Lower leg skin (tissue), 3 donors: ENCODE results near the gene ANO10.

Experiments used
- POLR2A ChIP-seq, 2 donors: fragments of 450-650 bp; IDR thresholded peaks; one replicate each; pipeline ENCODE4 v1.6.1; 2016 to 2017; ENCODE audit warnings: antibody characterized with exemption in 2 of 2, mild to moderate bottlenecking in 1 of 2, moderate library complexity in 1 of 2
- TF ChIP-seq, protein P1 (sequence below), 3 donors: fragments of 450-650 bp; IDR thresholded peaks; one replicate each; pipeline ENCODE4 v1.5.1; 2016; ENCODE audit warnings: antibody characterized with exemption in 3 of 3, mild to moderate bottlenecking in 3 of 3, moderate library complexity in 2 of 3

DNA sequence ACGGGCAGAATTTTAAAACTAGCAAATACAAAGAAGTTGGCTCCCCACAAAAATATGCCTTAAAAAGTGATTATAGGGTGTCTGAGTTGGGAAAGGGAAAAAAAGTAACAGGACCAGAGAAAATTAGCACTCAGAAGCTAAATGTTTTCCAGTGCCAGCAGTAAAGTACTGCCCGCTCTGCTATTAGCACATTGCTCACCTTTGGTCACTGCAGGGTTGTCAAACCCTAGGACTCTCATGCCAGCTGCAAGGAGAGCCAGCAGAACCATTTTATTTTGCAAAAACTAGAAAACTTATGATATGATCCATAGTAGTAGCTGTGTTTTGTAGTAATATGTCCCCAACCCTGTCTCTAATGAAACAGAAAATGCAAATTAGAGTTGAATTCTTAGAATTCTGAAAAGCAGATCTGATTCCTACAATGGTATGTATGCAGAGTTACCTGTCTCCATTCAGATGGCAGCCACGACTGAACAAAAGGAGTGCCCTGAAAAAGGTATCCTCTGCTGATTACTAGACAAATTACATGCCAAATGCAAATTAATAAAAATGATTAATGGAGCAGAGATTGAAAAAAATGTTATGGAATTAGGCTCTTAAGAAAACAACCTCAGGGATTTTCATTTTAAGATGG is 185.2 kb downstream of the ANO10 start:
- TF ChIP-seq, protein P1, sequence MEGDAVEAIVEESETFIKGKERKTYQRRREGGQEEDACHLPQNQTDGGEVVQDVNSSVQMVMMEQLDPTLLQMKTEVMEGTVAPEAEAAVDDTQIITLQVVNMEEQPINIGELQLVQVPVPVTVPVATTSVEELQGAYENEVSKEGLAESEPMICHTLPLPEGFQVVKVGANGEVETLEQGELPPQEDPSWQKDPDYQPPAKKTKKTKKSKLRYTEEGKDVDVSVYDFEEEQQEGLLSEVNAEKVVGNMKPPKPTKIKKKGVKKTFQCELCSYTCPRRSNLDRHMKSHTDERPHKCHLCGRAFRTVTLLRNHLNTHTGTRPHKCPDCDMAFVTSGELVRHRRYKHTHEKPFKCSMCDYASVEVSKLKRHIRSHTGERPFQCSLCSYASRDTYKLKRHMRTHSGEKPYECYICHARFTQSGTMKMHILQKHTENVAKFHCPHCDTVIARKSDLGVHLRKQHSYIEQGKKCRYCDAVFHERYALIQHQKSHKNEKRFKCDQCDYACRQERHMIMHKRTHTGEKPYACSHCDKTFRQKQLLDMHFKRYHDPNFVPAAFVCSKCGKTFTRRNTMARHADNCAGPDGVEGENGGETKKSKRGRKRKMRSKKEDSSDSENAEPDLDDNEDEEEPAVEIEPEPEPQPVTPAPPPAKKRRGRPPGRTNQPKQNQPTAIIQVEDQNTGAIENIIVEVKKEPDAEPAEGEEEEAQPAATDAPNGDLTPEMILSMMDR (IDR thresholded peaks at IDR 0.05), result no peak
- no peak for TF ChIP-seq POLR2A (IDR thresholded peaks at IDR 0.05)
